PC-9 (cell line): ENCODE data around the gene TBC1D3B.

Experiments
- CTCF ChIP-seq: fragments of 200-600 bp; sonication (generic); conservative IDR thresholded peaks from 2 replicates; pipeline ENCODE4 v1.6.1; 2017; ENCODE audit warnings: mixed run types, antibody characterized with exemption, mild to moderate bottlenecking, moderate library complexity
- EZH2 ChIP-seq: fragments of 200-600 bp; sonication (generic); IDR thresholded peaks from 2 replicates; pipeline ENCODE4 v1.8.0; 2017; ENCODE audit warnings: antibody characterized with exemption, low read depth

GRCh38 chr17:36131421-36131820 is 45.0 kb downstream of the TBC1D3B start:
- TF ChIP-seq CTCF (no peak), EZH2 (no peak)
